HPDE6-E6E7 (cell line): ENCODE results near the gene ALLC.

Source experiments
- DNase-seq: peaks from one replicate; pipeline ENCODE4 v3.0.0; 2011; ENCODE audit warnings: missing footprints; ENCODE audit errors: extremely low spot score

Gene ALLC

GRCh38 chr2:3718679-3719078 is 60.7 kb downstream of the ALLC start:
- no peak for DNase-seq

- DNase-seq = no peak
These were observed 67.0 kb downstream of the ALLC start for GRCh38 chr2:3725002-3725401.

GRCh38 chr2:3725458-3726250 is 67.7 kb downstream of the ALLC start:
- no peak for DNase-seq

- no peak for DNase-seq
These were observed 68.5 kb downstream of the ALLC start for GRCh38 chr2:3726511-3726910.

- DNase-seq = no peak
These were observed 69.5 kb downstream of the ALLC start for GRCh38 chr2:3727397-3728045.

- DNase-seq = peak; percentile 8
These were observed 70.4 kb downstream of the ALLC start for GRCh38 chr2:3728104-3729054.

GRCh38 chr2:3729055-3729448 is 71.1 kb downstream of the ALLC start:
- DNase-seq = no peak

GRCh38 chr2:3729786-3730185 is 71.8 kb downstream of the ALLC start:
- DNase-seq = no peak

- DNase-seq = no peak
These were observed 72.6 kb downstream of the ALLC start for GRCh38 chr2:3730646-3731045.

GRCh38 chr2:3731829-3732228 is 73.8 kb downstream of the ALLC start:
- DNase-seq = no peak

- no peak for DNase-seq
These were observed 78.1 kb downstream of the ALLC start for GRCh38 chr2:3736112-3736511.

GRCh38 chr2:3737128-3737527 is 79.1 kb downstream of the ALLC start:
- DNase-seq = no peak

- no peak for DNase-seq
These were observed 80.5 kb downstream of the ALLC start for GRCh38 chr2:3738454-3738853.

- DNase-seq = no peak
These were observed 81.3 kb downstream of the ALLC start for GRCh38 chr2:3739313-3739712.

- DNase-seq = no peak
These were observed 83.4 kb downstream of the ALLC start for GRCh38 chr2:3741396-3741795.

- DNase-seq = no peak
These were observed 84.0 kb downstream of the ALLC start for GRCh38 chr2:3741867-3742602.

- no peak for DNase-seq
These were observed 84.9 kb downstream of the ALLC start for GRCh38 chr2:3742743-3743508.

GRCh38 chr2:3743951-3744555 is 86.1 kb downstream of the ALLC start:
- no peak for DNase-seq

- no peak for DNase-seq
These were observed 87.9 kb downstream of the ALLC start for GRCh38 chr2:3745920-3746319.

GRCh38 chr2:3747032-3747654 is 89.1 kb downstream of the ALLC start:
- no peak for DNase-seq
